HTR-8/SVneo (cell line): ENCODE data around the gene HHAT.
A peak's percentile ranks its signal among the peaks of the same experiment; 100 is the strongest.
"Not testable (repeated sequence)": the region's sequence is repeated elsewhere in the genome, so short reads cannot be mapped to it uniquely, and the experiment has no call there.

Experiments
- DNase-seq: peaks from one replicate; pipeline ENCODE4 v3.0.0; 2011; ENCODE audit warnings: low spot score, mixed read lengths; ENCODE audit not compliant: insufficient read length
- FAIRE-seq: peaks from 2 replicates; lab custom pipeline; 2011; peaks lifted over from hg19 to GRCh38; lab: Jason Lieb, UNC

Gene HHAT

GRCh38 chr1:210381934-210382333 lies 53.2 kb downstream of the HHAT start:
- FAIRE-seq (no peak), DNase-seq (no peak)

DNA sequence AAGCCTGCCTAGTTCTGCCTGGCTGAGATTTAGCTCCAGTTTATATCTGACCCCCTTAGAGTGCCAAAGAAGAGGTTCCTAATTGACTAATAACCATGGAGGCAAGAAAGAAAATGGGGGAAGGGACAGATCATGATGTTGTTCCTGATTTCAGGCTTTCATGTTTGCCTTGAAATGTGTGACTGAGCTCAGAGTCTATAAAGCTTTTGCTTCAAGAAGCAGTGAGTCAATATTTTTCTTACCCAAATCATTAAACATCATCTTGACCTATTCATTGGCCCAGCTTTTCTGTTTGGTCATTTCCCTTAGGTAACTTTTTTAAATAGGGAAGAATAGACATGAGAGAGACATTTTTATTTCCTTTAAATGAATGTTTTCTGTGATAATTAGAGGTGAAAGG lies 55.9 kb downstream of the HHAT start:
- no peak for FAIRE-seq
- DNase-seq, result no peak

DNA sequence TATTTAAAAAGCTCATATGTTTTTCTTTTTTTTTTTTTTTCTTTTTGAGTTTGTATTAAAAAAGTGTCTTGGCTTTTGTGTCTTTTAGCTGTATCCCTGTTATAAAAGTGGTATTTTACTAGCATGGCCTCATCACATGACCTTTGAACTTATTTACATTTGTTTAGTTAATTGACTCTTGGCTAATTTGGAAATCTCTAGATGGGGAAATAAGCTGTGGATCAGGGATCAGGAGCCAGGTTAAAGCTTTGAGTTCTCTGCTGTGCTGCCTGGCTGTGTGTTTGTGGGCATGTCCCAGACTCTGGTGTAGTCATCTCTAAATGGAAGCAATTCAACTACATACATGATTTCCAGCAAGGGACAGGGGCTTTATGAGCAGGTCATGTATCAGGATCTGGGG lies 56.5 kb downstream of the HHAT start:
- FAIRE-seq (no peak), DNase-seq (no peak)

- FAIRE-seq (no peak), DNase-seq (no peak)
These were observed 65.6 kb downstream of the HHAT start for GRCh38 chr1:210394281-210394821.

GRCh38 chr1:210396541-210396940 lies 67.8 kb downstream of the HHAT start:
- DNase-seq (no peak), FAIRE-seq (no peak)

DNA sequence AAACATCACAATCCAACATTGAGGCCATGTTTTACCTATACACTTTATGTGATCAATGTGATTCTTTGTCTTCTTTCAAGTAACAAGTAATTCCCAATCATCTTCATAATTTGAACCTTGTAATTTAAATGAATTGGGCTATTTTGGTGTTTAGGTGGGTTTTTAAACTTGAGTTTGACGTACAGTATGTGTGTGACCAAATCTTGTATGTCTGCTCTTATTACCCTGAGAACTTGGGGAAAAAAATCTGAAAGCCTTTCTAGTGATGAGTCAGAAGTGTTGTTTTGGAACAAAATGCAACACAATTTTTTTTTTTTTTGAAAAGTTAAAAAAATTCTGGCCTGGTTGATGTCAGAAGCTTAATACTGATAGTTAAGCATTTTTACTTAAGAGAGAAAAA lies 68.5 kb downstream of the HHAT start:
- FAIRE-seq, result no peak
- no peak for DNase-seq

DNA sequence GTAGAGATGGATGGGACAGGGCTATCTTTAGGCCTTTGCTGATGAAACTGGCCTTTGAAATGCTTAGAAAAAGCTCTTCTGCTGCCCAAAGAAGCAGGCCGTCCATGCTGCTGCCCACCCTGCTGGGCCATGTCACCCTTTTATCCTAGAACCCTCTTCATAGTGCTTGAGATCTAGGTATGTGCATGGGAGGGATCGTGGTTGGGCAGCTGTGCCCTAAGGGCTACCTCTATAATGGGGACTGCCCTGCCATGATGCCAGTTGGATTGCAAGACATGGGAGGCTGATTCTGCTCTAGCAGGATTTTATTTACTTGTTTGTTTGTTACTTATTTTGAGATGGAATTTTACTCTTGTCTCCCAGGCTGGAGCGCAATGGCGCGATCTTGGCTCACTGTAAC lies 69.0 kb downstream of the HHAT start:
- DNase-seq, result no peak
- no peak for FAIRE-seq

GRCh38 chr1:210398466-210398865 lies 69.8 kb downstream of the HHAT start:
- FAIRE-seq, result no peak
- DNase-seq, result no peak

- DNase-seq (peak; percentile 81), FAIRE-seq (peak; percentile 82)
These were observed 71.5 kb downstream of the HHAT start for GRCh38 chr1:210400043-210400840.

- no peak for DNase-seq
These were observed 73.9 kb downstream of the HHAT start for GRCh38 chr1:210402560-210402959.

GRCh38 chr1:210405316-210405715 lies 76.6 kb downstream of the HHAT start:
- FAIRE-seq (no peak), DNase-seq (no peak)

More at GRCh38 chr1:210402560-210402959, 73.9 kb downstream of the HHAT start:
- no peak for FAIRE-seq

DNA sequence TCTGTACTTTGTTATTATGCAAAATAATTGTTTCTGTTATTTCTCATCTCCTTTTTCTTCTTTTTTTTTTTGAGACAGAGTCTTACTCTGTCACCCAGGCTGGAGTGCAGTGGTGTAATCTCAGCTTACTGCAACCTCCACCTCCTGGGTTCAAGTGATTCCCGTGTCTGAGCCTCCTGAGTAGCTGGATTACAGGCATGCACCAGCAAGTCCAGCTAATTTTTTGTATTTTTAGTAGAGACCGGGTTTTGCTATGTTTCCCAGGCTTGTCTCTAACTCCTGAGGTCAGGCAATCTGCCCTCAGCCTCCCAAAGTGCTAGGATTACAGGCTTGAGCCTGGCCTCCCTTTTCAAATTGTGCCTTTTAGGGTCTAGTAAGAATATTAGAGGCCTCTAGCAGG lies 77.6 kb downstream of the HHAT start:
- not testable (repeated sequence) for DNase-seq, FAIRE-seq

DNA sequence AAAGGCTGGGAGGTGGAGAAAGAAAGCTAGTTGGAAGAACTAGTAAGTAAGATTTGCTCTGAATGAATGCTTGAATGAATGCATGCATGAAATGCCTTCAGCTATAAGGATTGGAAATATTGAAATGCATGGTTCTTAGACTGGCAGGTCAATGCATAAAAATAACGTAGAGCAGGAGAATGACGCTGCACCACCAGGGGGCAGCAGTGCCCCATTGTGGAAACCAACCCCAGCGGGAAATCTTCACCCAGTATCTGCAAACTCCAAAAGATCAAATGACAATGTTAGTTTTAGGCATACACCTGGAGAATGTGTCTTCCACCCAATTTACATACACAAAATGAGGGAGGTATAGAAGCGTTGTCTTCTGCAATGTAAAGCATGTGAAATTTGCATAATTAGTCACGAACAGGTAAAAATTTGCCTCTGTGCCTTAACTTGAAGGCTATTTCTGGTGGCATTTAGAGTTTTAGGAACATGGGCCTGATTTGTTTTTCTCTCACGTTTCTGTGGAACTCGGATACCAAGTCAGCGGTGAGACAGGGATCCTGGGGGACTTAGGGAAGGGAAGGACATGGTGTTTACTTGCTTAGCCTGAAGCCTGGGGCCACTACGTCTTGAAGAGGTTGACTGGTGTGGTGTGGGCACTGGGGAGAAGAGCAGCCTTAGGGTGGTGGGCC lies 78.6 kb downstream of the HHAT start:
- FAIRE-seq, result peak; percentile 86
- peak; percentile 76 for DNase-seq

DNA sequence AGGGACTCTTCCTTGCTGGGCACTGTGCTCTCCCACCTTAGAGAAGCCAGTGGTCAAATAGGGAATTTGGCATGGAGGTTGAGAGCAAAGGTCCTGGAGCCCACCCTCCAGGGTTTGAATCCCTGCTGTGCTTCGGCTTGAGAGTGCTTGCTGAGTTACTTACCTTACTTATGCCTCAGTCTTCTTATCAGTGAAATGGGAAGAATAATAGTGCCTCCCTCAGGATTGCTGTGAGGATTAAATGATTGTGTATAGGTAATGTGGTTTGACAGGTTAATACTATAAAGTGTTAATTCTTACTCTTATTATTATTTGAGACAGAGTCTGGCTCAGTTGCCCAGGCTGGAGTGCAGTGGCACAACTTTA lies 79.2 kb downstream of the HHAT start:
- DNase-seq, result no peak
- FAIRE-seq, result no peak

GRCh38 chr1:210412240-210412639 lies 83.5 kb downstream of the HHAT start:
- FAIRE-seq, result no peak

GRCh38 chr1:210413951-210414350 lies 85.2 kb downstream of the HHAT start:
- FAIRE-seq (no peak), DNase-seq (no peak)

More at GRCh38 chr1:210412240-210412639, 83.5 kb downstream of the HHAT start:
- no peak for DNase-seq

DNA sequence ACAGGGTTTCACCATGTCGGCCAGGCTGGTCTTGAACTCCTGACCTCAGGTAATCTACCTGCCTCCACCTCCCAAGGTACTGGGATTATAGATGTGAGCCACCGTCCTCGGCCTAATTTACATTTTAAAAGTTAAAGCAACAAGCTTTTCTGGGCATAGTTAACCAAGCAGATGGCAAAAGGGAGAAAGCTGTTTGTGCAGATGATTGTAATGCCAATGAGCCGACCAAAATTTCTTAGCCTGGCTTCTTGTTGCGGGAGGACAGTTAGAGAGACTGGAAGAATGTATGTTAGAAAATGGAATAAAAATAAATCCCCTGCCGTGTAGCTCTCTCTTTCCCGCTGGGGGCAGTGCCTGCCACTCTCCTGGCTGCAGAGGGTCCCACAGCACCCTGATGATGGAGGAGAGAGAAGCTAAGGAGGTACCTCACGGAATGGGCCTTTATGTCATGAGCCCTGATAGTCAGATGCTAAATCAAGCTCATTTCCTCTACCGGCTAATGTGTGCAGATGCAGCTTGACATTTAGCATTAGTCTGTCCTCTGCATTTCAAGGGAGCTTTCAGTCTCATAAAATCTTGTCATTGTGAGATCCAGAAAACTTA lies 87.2 kb downstream of the HHAT start:
- no peak for FAIRE-seq
- DNase-seq, result no peak

GRCh38 chr1:210416681-210417080 lies 88.0 kb downstream of the HHAT start:
- no peak for DNase-seq
- FAIRE-seq, result no peak

GRCh38 chr1:210417881-210418280 lies 89.2 kb downstream of the HHAT start:
- no peak for DNase-seq
- FAIRE-seq, result no peak

- FAIRE-seq (no peak), DNase-seq (no peak)
These were observed 90.4 kb downstream of the HHAT start for GRCh38 chr1:210418863-210419650.
